HG02798 (cell line): ENCODE measurements around the gene BHLHA15.
"Not testable (repeated sequence)": the region's sequence is repeated elsewhere in the genome, so short reads cannot be mapped to it uniquely, and the experiment has no call there.

ENCODE experiments used
- ATAC-seq: cut with Tn5 transposase; IDR thresholded peaks from one replicate; pipeline ENCODE4 v1.9.1; 2021; ENCODE audit warnings: mild to moderate bottlenecking; ENCODE audit not compliant: unreplicated experiment, poor library complexity

BHLHA15 gene

GRCh38 chr7:98206451-98207330, 4.5 kb upstream of the BHLHA15 start:
- no peak for ATAC-seq

- ATAC-seq, result no peak
These were observed 1.9 kb upstream of the BHLHA15 start for GRCh38 chr7:98209166-98209920.

DNA sequence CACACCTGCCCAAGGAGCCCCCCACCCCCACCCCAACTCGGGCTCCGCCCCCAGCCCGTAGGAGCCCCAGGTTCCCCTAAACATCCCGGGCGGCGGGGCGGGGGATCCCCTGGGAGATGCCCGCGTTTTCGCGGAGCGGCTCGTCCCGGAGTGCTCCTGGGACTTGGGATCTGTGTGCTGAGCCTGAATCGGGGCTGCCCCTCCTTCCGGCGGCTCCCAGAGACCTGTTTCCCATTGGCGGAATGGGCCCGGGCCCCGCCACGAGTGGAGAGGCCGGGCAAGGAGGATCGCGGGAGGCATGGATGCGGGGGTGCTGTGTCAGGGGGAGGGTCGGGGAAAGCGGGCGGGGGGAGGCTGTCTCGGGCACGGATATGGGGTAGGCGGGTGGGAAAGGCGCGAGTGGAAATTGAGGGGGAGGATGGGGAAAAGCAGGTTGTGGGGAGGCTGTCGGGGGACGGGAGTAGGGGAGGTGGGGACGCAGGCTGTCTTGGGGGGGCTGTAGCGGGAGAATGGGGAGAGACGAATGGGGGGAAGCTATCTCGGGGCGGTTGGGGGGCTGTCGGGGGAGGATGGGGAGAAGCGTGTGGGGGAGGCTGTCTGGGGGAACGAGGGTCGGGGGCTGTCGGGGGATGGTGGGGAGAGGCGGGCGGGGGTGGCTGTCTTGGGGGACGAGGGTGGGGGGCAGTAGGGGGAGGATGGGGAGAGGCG, 572 bp upstream of the BHLHA15 start:
- no peak for ATAC-seq

GRCh38 chr7:98211676-98212531, 665 bp downstream of the BHLHA15 start:
- ATAC-seq, result peak; percentile 2

GRCh38 chr7:98212532-98213041, 1.3 kb downstream of the BHLHA15 start:
- no peak for ATAC-seq

DNA sequence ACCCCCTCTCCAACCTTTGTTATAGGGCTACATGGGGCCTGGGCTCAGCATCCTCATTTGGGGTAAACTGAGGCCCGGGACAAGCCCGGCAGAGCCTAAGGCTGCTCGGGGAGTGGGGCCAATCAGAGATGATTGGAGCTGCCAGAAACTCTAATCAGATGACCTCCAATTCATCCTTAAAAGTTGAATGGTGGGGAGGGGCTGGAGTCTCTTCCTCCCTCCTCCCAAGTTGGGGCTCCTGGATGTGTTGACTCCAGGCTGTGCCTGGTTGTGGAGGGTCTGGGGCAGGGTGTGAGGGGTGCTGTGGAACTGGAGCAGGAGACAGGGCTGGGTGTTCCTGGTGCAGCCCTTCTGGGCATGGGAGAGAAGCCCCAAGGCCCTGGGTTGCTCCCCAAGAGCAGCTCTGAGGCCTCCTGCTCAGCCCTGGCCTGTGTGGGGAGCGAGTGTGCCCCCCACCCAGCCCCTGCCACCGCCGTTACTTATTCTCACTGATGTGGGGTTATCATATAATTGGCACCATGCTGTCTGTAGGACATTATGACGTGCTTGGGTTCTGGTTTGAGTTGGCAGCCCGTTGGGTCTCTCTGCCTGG, 2.2 kb downstream of the BHLHA15 start:
- ATAC-seq, result no peak

GRCh38 chr7:98213888-98214810, 2.9 kb downstream of the BHLHA15 start:
- no peak for ATAC-seq

GRCh38 chr7:98214811-98215321, 3.6 kb downstream of the BHLHA15 start:
- ATAC-seq, result no peak

DNA sequence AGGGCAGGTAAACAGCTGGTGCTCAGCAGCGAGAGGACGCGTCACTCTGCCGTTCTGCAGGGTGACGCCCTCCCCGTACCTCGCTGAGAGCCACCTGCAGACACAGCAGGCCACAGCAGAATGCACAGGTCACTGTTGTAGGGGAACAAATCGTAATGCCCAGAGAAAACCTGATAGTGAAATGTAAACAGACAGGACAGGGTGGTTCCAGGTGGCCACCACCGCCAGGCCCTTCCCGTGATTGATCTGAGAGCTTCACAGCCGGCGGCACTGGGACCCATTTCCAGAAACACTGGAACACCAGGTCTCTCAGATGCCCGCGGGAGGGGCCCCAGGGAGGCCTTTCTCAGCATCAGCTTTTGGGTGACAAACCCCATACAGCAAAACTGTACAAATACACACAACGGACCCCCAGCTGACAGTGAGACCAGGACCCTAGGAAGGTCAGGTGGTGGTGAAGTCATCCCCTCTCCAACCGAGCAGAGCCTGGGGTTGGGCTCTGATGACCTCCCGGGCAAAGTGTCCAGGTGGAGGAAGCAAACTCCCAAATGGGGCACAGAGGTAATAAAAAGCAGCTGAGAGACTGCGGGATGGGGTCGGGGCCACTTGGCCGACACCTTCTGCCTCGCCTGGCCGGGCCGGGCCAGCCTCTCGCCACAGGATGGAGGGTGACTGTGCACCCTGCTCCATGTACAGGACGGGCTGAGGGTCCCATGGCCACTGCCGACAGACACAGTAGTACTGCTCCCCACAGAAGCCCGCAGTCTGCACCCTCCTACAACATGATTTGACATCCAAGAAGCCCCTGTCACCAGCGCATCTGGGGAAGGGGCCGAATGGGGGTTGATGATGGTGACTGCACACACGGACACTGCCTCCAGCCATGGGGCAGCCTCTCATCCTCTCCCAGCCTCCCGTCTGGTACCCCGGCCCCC, 4.6 kb downstream of the BHLHA15 start:
- ATAC-seq, result no peak

- no peak for ATAC-seq
These were observed 5.8 kb downstream of the BHLHA15 start for GRCh38 chr7:98216941-98217622.

- no peak for ATAC-seq
These were observed 6.7 kb downstream of the BHLHA15 start for GRCh38 chr7:98217623-98218582.

DNA sequence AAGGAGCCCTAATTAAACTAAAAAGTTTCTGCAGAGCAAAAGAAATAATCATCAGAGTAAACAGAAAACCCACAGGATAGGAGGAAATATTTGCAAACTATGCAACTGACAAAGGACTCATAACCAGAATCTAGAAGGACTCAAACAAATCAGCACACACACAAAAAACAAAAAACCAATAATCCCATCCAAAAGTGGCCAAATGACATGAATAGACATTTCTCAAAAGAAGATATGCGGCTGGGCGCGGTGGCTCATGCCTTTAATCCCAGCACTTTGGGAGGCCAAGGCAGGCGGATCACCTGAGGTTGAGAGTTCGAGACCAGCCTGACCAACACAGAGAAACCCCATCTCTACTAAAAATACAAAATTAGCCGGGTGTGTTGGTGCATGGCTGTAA, 8.1 kb downstream of the BHLHA15 start:
- ATAC-seq, result not testable (repeated sequence)

GRCh38 chr7:98221611-98222532, 10.6 kb downstream of the BHLHA15 start:
- no peak for ATAC-seq

DNA sequence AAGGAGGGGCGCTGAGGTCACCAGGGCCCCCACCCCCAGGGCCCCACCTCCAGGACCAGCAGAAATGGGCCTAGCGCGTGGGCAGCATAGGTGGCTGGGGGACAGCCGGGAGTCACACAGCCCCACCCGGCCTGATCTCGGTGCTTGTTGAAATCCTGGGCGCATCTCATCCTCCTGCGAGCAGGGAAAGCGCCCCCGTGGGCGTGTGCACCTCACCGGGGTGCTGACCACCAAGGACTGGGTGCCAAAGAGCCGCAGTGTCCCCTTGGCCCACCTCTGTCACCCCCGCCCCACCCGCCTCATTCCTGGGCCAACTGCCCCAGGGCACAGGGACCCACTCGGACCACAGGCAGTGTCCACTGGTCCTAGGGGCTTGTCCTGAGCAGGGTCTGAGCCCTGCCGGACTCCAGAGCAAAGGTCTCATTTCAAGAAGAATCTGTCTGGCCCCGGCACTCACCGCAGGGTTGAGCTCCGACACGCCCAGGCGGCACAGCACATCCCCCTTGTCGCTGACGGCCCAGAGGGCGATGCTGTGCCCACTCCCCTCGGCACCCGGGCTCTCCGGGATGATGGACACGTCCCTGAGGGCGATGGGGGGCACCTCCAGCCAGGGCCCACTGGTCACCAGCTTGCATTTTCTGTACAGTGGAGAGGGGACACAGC, 11.4 kb downstream of the BHLHA15 start:
- ATAC-seq, result no peak
